ENCODE data around the gene COLQ.

DNA sequence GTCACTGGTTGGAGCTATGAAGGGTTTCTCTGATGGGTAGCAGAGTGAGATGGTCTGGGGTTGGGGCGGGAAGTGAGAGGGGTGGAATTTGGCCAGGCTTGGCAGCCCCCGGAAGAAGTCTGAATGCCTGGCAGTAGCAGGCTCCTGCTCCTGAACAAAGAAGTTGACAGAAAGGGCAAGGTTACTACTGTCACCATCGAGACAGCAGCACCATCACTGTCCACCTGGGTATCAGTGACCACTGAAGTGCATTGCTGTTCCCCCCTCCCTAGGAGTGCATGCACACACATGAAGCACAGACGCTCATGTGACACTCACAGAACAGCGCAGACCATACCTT is 42.9 kb downstream of the COLQ start:
- TF ChIP-seq, protein P1, sequence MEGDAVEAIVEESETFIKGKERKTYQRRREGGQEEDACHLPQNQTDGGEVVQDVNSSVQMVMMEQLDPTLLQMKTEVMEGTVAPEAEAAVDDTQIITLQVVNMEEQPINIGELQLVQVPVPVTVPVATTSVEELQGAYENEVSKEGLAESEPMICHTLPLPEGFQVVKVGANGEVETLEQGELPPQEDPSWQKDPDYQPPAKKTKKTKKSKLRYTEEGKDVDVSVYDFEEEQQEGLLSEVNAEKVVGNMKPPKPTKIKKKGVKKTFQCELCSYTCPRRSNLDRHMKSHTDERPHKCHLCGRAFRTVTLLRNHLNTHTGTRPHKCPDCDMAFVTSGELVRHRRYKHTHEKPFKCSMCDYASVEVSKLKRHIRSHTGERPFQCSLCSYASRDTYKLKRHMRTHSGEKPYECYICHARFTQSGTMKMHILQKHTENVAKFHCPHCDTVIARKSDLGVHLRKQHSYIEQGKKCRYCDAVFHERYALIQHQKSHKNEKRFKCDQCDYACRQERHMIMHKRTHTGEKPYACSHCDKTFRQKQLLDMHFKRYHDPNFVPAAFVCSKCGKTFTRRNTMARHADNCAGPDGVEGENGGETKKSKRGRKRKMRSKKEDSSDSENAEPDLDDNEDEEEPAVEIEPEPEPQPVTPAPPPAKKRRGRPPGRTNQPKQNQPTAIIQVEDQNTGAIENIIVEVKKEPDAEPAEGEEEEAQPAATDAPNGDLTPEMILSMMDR (IDR thresholded peaks at IDR 0.05 in 2 of 3, conservative IDR thresholded peaks at IDR 0.05 in 1 of 3; ENCODE audit: borderline replicate concordance in 1 of 3, insufficient read depth in 1 of 3, low read depth in 2 of 3, low read length in 2 of 3), result no peak
- TF ChIP-seq ELF1 (IDR thresholded peaks at IDR 0.05; ENCODE audit: borderline replicate concordance, low read depth), result no peak
- no peak for TF ChIP-seq RAD21 (IDR thresholded peaks at IDR 0.05; ENCODE audit: low read depth)
- TF ChIP-seq POLR2A (IDR thresholded peaks at IDR 0.05; ENCODE audit: borderline replicate concordance, extremely low read depth, insufficient read depth, insufficient read length), result no peak
- no peak for TF ChIP-seq EZH2 (IDR thresholded peaks at IDR 0.05)
- TF ChIP-seq ZFX (IDR thresholded peaks at IDR 0.05), result no peak
- TF ChIP-seq SIN3A (IDR thresholded peaks at IDR 0.05; ENCODE audit: low read depth), result no peak
- no peak for TF ChIP-seq POLR2AphosphoS5 (IDR thresholded peaks at IDR 0.05; ENCODE audit: low read depth, low read length)
- TF ChIP-seq EGR1 (IDR thresholded peaks at IDR 0.05; ENCODE audit: low read depth), result no peak
- TF ChIP-seq CBX3 (IDR thresholded peaks at IDR 0.05; ENCODE audit: low read depth), result no peak
- no peak for TF ChIP-seq FOSL1 (IDR thresholded peaks at IDR 0.05; ENCODE audit: low read depth)
